ENCODE results near the gene CMC2. TPM values are rescaled to one million over a fixed set of nuclear protein-coding genes. Genes with fewer than 3 reads are reported as not detected.

Gene CMC2
- total and polyA plus RNA-seq, 9 of the 15 experiments (the other 6 are each of a cell fraction or from before 2014, with no cell fraction given): 122 to 501 (median 172) TPM

DNA sequence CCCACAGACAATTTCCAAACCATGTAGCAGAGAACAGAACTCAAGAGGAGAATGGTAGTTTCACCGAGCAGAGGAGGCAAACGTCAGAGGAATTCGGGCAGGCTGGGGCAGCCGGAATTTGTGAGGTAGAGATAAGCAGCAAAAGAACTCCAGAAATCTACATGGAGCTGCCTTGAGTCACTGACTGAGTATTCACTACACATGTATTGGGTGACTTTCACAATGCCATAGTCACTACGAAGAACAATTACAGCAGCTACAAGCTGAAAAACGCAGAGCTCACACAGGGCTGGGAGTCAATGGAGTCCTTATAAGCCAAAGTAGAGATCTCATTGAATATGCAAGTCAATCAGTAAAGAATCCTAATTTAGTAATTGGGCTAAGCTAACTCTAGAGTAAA is 13.4 kb downstream of the CMC2 start (continued):
- TF ChIP-seq, protein P1, sequence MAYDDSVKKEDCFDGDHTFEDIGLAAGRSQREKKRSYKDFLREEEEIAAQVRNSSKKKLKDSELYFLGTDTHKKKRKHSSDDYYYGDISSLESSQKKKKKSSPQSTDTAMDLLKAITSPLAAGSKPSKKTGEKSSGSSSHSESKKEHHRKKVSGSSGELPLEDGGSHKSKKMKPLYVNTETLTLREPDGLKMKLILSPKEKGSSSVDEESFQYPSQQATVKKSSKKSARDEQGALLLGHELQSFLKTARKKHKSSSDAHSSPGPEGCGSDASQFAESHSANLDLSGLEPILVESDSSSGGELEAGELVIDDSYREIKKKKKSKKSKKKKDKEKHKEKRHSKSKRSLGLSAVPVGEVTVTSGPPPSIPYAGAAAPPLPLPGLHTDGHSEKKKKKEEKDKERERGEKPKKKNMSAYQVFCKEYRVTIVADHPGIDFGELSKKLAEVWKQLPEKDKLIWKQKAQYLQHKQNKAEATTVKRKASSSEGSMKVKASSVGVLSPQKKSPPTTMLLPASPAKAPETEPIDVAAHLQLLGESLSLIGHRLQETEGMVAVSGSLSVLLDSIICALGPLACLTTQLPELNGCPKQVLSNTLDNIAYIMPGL (CRISPR knock-in tag; IDR thresholded peaks at IDR 0.05): no peak
- TF ChIP-seq SMARCE1 (IDR thresholded peaks at IDR 0.05) (peak; percentile 81), CEBPB (tag; IDR thresholded peaks at IDR 0.05) (peak; percentile 84), ZNF778 (CRISPR knock-in tag; IDR thresholded peaks at IDR 0.05) (no peak), RFX1 (IDR thresholded peaks at IDR 0.05) (no peak), KLF13 (tag; IDR thresholded peaks at IDR 0.05; ENCODE audit: borderline replicate concordance, low read depth) (no peak), DMBX1 (CRISPR knock-in tag; IDR thresholded peaks at IDR 0.05; ENCODE audit: borderline replicate concordance) (no peak), JUNB (CRISPR knock-in tag; conservative IDR thresholded peaks at IDR 0.05) (no peak), KDM5B (IDR thresholded peaks at IDR 0.05; ENCODE audit: insufficient replicate concordance, low read depth, low read length) (no peak), SAP30 (IDR thresholded peaks at IDR 0.05; ENCODE audit: borderline replicate concordance, insufficient read depth, low read depth, low read length, poor library complexity, severe bottlenecking) (no peak), GATAD2B (IDR thresholded peaks at IDR 0.05; ENCODE audit: borderline replicate concordance) (no peak), CREB3L1 (IDR thresholded peaks at IDR 0.05; ENCODE audit: borderline replicate concordance, low read depth) (no peak), CHCHD3 (CRISPR knock-in tag; IDR thresholded peaks at IDR 0.05) (no peak), ZBTB7A (IDR thresholded peaks at IDR 0.05; ENCODE audit: borderline replicate concordance, control insufficient read depth, low read depth, low read length) (no peak), PYGO2 (tag; IDR thresholded peaks at IDR 0.05) (no peak), CGGBP1 (CRISPR knock-in tag; IDR thresholded peaks at IDR 0.05) (no peak), ZNF282 (CRISPR knock-in tag; IDR thresholded peaks at IDR 0.05) (no peak), JUN (IDR thresholded peaks at IDR 0.05; ENCODE audit: borderline replicate concordance, low read depth, low read length) (0 out of 2 replicates have a peak, but pooled peaks have one; percentile 24), JUN (CRISPR knock-in tag; IDR thresholded peaks at IDR 0.05; ENCODE audit: borderline replicate concordance) (no peak)
- TF ChIP-seq, protein P2, sequence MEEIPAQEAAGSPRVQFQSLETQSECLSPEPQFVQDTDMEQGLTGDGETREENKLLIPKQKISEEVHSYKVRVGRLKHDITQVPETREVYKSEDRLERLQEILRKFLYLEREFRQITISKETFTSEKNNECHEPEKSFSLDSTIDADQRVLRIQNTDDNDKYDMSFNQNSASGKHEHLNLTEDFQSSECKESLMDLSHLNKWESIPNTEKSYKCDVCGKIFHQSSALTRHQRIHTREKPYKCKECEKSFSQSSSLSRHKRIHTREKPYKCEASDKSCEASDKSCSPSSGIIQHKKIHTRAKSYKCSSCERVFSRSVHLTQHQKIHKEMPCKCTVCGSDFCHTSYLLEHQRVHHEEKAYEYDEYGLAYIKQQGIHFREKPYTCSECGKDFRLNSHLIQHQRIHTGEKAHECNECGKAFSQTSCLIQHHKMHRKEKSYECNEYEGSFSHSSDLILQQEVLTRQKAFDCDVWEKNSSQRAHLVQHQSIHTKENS (CRISPR knock-in tag; IDR thresholded peaks at IDR 0.05): no peak
- TF ChIP-seq, protein P3, sequence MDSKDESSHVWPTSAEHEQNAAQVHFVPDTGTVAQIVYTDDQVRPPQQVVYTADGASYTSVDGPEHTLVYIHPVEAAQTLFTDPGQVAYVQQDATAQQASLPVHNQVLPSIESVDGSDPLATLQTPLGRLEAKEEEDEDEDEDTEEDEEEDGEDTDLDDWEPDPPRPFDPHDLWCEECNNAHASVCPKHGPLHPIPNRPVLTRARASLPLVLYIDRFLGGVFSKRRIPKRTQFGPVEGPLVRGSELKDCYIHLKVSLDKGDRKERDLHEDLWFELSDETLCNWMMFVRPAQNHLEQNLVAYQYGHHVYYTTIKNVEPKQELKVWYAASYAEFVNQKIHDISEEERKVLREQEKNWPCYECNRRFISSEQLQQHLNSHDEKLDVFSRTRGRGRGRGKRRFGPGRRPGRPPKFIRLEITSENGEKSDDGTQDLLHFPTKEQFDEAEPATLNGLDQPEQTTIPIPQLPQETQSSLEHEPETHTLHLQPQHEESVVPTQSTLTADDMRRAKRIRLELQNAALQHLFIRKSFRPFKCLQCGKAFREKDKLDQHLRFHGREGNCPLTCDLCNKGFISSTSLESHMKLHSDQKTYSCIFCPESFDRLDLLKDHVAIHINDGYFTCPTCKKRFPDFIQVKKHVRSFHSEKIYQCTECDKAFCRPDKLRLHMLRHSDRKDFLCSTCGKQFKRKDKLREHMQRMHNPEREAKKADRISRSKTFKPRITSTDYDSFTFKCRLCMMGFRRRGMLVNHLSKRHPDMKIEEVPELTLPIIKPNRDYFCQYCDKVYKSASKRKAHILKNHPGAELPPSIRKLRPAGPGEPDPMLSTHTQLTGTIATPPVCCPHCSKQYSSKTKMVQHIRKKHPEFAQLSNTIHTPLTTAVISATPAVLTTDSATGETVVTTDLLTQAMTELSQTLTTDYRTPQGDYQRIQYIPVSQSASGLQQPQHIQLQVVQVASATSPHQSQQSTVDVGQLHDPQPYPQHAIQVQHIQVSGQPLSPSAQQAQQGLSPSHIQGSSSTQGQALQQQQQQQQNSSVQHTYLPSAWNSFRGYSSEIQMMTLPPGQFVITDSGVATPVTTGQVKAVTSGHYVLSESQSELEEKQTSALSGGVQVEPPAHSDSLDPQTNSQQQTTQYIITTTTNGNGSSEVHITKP (IDR thresholded peaks at IDR 0.05; ENCODE audit: partially characterized antibody): peak; percentile 32
